LNCaP clone FGC (cell line): ENCODE results near the gene SEMA3B.
"Not testable (repeated sequence)": the region's sequence is repeated elsewhere in the genome, so short reads cannot be mapped to it uniquely, and the experiment has no call there.

Experiments
- DNase-seq: peaks from one replicate; pipeline ENCODE4 v3.0.0-alpha.2; 2011; ENCODE audit warnings: low read depth
- H3K4me3 ChIP-seq: 2 replicates; pipeline ENCODE4 v1.5.1; 2011; ENCODE audit warnings: mild to moderate bottlenecking, low read depth, low read length, control low read depth
- TF ChIP-seq, protein P1 (sequence below): IDR thresholded peaks from 2 replicates; pipeline ENCODE4 v1.5.1; 2012; ENCODE audit warnings: mild to moderate bottlenecking; ENCODE audit not compliant: control insufficient read depth, insufficient read depth; ENCODE audit errors: extremely low read depth

The SEMA3B gene

DNA sequence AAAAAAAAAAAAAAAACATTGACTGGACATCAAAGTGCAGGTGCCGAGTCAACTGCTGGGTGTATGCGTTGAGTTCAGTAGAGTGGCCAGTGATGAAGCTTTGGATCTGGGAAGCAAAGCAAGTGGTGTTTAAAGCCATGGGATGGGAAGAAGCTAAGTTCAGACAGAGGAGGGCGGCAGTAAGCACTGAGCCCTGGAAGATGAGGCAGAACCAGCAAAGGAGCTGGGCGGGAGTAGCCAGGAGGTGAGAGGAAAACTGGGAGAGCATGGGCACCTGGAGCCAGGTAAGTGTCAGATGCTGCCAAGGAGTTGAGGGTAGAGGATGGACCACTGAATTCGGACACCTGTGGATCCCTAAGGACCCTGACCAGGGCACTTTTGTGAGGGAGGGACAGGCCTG lies 44.3 kb upstream of the SEMA3B start:
- no peak for DNase-seq
- TF ChIP-seq, protein P1, sequence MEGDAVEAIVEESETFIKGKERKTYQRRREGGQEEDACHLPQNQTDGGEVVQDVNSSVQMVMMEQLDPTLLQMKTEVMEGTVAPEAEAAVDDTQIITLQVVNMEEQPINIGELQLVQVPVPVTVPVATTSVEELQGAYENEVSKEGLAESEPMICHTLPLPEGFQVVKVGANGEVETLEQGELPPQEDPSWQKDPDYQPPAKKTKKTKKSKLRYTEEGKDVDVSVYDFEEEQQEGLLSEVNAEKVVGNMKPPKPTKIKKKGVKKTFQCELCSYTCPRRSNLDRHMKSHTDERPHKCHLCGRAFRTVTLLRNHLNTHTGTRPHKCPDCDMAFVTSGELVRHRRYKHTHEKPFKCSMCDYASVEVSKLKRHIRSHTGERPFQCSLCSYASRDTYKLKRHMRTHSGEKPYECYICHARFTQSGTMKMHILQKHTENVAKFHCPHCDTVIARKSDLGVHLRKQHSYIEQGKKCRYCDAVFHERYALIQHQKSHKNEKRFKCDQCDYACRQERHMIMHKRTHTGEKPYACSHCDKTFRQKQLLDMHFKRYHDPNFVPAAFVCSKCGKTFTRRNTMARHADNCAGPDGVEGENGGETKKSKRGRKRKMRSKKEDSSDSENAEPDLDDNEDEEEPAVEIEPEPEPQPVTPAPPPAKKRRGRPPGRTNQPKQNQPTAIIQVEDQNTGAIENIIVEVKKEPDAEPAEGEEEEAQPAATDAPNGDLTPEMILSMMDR = no peak
- no peak overlapping the region for H3K4me3 ChIP-seq

GRCh38 chr3:50226888-50227389 lies 42.0 kb upstream of the SEMA3B start:
- peak overlapping the region; percentile 59 for H3K4me3 ChIP-seq
- DNase-seq = no peak
- TF ChIP-seq, protein P1 = no peak

GRCh38 chr3:50227390-50228183 lies 41.4 kb upstream of the SEMA3B start:
- peak; percentile 82 for DNase-seq
- H3K4me3 ChIP-seq = peak overlapping the region; percentile 59
- TF ChIP-seq, protein P1 = peak; percentile 85

DNA sequence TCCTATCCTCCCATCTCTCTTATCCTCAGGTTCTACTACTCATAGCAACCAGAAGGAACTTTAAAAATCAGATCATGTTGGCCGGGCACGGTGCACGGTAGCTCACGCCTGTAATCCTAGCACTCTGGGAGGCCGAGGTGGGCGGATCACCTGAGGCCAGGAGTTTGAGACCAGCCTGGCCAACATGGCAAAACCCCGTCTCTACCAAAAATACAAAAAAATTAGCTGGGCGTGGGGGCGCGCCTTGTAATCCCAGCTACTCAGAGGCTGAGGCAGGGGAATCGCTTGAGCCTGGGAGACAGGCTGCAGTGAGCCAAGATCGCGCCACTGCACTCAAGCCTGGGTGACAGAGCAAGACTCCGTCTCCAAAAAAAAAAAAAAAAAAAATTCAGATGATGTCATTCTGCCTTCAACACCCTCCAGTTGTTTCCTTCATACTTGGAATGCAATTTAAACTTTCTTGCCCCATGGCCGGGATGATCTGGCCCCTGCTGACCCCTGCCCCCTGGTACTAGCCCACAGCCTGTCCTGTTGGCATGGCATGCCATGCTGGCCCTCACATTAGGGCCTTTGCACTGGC lies 40.7 kb upstream of the SEMA3B start:
- peak overlapping the region; percentile 59 for H3K4me3 ChIP-seq

DNA sequence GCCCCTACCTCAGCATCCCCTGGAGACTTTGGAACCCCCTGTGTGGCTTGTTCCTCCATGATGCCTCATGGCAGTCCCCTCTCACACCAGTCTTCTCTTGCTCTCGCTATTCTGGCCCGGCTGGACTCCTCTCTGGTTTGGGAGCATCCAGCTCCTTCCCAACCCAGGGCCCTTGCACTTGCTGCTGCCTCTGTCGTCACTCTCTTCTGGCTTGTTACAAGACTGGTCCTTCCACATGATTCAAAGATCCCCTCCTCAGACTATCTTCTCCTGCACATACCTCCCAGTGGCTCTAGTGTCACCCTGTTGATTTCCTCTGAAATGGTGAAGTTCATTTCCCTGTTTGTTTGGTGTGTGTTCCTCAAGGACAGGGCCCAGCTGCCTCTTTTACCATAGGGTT lies 39.5 kb upstream of the SEMA3B start:
- no peak for DNase-seq
- no peak overlapping the region for H3K4me3 ChIP-seq
- TF ChIP-seq, protein P1 = no peak

More for the DNA sequence above, 40.7 kb upstream of the SEMA3B start:
- DNase-seq = not testable (repeated sequence)

GRCh38 chr3:50230104-50230793 lies 38.7 kb upstream of the SEMA3B start:
- TF ChIP-seq, protein P1 = no peak
- DNase-seq = no peak
- no peak overlapping the region for H3K4me3 ChIP-seq

GRCh38 chr3:50230794-50231125 lies 38.2 kb upstream of the SEMA3B start:
- H3K4me3 ChIP-seq = no peak overlapping the region
- DNase-seq = no peak
- TF ChIP-seq, protein P1 = no peak
